ENCODE results near the gene REL.
"Not testable (repeated sequence)": the region's sequence is repeated elsewhere in the genome, so short reads cannot be mapped to it uniquely, and the experiment has no call there.

Gene REL

DNA sequence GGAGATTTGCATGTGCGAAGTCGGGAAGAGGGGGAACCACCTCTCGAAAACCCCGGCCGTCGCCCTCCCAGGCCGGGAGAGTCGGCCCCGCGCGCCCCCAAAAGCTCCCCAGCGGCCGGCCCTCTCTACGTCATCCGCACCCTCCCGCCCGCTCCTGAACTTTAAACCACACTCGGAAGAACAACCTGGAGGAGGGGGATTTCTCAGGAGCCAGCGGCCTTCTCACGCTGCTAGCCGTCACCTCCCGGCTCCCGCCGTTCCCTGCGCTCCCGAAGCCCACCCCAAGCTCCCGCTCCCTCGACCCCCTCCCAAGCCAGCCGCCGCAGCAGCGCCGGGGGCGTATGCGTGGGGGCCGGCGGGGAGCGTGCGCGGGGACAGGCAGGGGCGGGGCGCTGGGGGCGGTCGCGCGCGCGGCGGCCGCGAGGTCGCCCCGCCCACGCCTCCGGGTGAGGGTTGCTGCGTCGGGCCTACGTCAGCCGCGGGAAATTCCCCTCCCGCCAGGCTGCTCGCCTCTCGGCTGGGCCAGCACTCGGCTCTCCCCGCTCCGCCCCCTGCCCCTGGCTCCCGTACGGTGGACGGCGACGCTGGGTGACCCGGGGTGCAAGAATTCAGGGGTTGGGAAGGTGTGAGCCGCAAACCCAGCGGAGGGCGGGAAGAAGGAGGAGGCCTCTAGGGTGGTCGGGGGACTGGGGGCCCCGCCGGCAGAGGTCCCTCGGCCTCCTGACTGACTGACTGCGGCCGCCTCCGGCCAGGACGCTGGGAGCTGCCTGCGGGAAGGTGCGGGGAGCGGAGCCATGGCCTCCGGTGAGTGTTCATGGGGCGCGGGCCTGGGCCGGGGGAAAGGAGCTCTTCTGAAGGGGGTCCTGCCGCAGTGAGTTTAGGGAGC lies at the start of gene REL:
Gene REL, plus strand, starts transcription at position 528 of the 886 bp plus-strand sequence. Its CDS starts 267 bp downstream, at position 795.
- DNase-seq = peak; percentile 87

DNA sequence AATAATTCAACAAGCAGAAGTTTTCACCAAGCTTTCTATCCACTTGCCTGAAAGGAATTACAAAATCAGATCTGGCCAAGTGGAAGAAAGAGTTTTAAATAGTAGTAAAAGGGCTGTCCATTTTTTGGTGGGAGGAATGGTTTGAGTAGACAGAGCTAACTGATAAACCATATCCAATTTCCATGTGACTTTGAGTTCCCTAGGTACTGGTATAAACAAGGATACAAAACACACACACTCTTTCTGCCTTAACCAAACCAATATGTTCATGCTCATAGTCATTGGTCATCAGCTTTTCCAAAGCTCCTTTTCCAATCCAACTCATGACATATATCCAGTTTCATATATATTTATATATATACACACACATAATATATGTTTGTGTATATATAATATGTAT lies 49.5 kb upstream of the REL start:
- no peak for DNase-seq

DNA sequence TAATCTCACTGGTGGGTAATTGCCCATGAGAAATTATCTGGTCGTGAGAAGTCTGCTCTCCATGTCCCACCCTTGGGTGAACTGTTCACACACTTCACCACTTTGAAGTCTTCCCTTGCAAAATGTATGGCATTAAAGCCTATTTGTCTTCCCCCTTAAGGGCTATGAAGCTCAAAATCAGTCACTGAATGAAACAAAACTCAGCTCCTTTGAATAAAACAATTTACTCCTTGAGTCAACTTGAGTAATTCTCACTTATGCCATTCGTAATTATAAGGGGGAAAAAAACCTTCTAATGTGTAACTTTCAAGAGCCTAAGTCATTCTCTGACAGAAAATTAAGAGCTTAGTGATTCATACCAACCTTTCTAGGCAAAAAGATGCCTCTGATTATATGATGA lies 48.8 kb upstream of the REL start:
- DNase-seq = no peak

DNA sequence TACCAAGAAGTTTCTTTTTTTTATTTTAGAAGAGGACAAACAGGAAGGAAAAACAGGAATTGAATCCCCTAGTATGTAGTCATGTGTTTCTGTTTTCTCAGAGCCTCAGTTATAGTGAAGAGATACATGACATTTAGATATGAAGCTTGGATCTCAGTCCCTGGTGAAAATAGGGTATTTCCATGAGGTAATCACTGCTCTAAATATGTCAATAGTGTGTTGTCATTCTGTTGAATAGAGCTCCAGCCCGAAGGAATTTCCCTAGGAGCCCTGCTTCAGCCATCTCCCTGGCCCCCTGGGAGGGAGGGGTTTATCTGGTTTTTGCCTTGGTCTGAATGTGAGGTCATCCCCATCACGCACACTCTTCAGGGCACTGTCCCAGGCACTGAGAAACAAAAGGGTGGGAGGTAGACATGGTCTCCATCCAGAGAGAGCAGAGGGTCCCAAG lies 47.1 kb upstream of the REL start:
- no peak for DNase-seq

DNA sequence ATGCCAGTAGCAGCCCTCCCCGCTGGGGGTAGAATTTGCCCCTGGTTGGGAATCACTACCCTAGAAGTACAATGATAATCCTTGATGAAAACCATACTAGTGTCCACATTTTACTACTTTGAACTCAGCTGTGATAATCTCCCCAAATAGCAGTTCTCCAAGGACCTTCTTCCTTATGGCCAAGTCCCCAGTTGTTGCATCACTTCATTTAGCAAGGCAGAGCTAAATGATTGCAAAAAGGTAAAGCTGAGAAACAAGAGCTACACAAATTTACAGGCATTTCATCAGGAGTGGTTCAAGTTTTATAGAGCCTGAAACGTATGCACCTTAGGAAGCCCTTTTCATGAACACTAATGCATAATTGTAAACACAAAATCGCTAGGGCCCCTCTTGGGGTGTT lies 44.9 kb upstream of the REL start:
- no peak for DNase-seq

DNA sequence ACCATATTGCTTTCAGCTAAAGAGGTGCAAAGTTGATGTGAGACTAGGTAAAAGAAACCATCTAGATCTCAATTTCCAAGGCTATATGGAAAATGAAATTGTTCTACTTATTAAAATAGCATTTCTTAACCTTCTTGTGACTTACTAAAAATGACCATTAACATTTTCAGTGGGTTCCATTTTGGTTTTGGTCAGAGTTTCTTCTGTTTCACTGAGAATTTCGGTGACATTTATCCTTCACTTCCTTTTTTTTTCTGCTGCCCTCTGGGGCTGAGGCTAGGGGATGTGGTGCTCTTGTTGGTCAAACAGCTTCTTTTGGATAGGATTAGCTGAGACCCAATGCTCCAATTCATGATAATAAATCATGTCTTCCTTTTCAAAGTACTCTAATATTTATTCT lies 44.3 kb upstream of the REL start:
- DNase-seq = no peak

DNA sequence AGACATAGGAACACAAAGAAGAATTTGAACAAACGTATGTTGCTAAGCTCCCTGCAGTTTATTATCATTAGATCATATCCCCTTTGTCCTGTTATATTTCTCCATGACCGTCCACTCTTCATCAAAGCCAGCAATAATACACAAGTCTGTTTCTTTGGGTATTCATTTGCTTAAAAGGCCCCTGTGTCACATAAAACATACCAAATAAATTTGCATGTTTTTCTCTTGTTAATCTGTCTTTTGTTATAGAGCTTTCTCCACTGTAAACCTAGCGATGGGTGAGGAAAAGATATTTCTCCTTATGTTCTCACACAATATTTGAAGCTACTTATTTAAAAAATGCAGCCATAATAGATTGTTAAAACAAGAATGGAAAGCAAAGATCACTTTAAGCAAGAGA lies 42.9 kb upstream of the REL start:
- DNase-seq = no peak

DNA sequence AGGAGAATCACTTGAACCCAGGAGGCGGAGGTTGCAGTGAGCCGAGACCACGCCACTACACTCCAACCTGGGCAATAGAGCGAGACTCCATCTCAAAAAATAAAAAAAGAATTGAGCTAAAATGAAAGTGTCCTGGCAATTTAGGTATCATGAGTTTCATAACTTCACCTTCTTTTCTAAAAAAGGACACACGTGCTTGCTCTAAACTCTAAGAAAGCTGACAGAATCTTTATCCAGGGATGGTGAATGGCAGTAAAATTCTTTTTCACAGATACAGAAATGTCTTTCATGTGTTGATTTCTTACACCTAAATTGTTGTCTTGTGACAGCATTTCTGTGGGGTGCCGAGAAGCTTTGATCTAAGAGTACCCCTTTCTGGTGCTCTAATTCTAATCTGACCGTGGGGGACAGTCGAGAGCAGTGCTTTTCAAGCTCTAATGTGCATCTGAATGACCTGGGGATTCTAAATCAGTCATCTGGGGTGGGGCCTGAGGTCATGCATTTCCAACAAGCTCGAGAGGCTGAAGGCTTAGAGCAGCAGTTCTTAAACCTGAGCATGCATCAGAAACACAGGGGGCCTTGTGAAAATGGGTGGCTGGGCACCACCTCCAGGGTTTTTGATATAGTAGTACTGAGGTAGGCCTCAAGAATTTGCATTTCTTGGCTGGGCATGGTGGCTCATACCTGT lies 42.1 kb upstream of the REL start:
- no peak for DNase-seq

DNA sequence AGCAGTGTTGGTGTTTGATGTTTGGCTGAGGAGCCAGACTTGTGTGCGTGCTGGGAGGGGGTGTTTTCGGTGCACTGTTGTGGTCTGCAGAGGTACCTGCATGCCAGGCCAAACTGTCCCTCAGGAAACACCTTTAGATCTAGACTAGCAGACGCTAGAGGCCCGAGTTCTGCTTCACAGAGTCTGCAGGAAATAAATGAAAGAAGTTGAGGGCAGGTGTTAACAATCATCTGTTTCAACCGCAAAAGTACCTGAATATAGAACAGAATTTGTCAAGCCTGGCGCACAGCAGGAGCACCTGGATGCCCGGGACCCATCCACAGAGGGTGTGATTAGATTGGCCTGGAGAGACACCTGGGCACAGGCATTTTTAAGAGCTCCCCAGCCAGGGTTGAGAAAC lies 40.5 kb upstream of the REL start:
- DNase-seq = no peak

DNA sequence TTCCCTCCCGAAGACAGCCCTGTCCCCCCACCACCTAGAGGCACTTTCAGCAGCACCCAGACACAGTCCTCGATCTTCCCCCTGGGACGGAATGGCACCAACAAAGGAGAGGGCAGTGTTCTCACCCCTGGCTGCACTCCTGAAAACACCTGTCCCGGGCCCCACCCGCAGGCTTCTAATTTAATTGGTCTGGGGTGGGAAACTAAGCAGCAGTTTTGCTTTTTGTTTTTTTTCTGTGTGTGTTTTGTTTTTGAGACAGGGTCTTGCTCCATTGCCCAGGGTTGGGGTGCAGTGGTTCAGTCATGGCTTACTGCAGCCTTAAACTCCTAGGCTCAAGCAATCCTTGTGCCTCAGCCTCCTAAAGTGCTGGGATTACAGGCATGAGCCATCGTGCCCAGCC lies 38.4 kb upstream of the REL start:
- DNase-seq = no peak

DNA sequence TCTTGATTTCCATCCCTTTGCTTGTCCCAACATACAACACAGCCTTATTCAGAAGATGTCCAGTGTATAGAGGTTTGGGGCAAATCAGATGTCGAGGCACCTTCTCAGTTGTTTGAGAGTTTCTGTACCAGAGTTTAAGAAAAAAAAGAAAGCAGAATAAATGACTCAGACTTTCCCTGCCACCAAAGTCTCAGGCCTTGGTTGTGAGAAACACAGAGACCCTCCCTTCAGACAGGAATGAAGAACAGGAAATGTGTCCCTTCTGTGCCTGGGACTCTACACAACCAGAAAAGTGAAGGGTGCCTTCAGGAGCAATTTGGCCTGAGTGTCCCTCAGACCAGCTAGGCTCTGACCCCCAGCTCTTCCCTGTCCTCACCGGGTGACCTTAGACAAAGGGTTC lies 37.3 kb upstream of the REL start:
- DNase-seq = no peak

DNA sequence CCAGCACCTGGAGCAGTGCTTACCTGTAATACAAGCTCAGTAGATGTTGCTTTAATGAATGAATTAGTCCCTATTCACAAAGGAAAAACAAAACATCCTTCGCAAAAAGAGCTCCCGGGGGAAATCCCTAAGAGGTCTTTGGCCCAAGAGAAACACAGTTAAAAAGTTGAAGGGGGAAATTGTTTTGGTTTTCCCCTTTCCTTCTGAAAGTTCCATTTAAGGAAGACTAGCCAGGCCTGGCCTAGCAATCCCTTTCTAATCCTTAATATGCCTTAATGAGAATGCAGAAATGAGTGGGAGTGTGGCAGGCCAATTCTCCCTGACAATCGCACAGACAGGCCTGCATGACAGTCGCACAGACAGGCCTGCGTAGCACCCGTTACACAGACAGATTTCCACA lies 33.5 kb upstream of the REL start:
- DNase-seq = no peak

DNA sequence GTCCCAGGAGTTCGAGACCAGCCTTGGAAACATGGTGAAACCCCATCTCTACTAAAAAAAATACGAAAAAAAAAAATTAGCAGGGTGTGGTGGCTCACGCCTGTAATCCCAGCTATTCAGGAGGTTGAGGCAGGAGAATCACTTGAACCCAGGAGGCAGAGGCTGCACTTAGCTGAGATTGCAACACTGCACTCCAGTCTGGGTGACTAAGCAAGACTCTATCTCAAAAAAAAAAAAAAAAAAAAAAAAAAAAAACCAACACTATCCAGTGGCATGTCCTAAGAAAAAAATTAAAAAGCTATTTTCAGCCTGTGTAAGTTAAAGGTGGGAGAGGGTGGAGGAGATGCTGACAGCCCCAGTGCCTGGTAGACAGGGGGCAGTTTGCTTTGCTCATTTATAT lies 32.2 kb upstream of the REL start:
- DNase-seq = no peak

DNA sequence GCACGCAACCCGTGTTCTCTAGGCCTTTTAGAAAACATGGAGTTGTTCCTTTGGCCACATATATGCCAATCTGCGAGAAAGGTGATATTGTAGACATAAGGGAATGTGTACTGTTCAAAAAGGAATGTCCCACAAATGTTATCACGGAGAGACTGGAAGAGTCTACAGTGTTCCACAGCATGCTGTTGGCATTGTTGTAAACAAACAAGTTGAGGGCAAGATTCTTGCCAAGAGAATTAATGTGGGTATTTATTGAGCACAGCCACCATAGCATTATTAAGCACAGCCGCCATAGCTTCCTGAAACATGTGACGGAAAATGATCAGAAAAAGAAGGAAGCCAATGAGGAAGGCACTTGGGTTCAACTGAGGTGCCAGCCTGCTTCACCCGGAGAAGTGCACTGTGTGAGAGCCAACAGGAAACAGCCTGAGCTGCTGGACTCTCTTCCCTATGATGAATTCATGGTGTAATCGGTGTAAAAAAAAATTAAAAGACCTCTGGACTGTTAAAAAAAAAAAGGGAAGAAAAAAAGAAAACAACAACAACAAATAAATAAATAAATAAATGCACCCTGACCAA lies 29.0 kb upstream of the REL start:
- DNase-seq = no peak

DNA sequence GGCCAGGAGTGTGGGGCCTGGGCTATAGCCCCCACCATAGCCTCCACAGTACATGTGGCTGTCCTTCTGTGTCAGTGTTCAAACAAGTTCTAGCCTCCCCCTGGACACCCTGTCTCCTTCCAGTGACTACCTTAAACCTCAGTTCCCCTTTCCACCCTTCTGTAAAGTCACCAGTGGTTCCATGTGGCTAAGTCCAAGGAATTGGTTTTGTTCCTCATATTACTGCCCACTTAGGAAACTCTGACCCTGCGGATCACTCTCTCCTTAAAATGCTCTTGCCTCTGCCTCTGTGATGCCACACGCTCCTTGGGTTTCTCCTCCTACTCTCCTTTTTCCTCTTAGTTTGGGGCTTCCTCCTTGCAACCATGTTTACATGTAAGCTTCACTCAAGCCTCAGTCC lies 27.8 kb upstream of the REL start:
- no peak for DNase-seq

DNA sequence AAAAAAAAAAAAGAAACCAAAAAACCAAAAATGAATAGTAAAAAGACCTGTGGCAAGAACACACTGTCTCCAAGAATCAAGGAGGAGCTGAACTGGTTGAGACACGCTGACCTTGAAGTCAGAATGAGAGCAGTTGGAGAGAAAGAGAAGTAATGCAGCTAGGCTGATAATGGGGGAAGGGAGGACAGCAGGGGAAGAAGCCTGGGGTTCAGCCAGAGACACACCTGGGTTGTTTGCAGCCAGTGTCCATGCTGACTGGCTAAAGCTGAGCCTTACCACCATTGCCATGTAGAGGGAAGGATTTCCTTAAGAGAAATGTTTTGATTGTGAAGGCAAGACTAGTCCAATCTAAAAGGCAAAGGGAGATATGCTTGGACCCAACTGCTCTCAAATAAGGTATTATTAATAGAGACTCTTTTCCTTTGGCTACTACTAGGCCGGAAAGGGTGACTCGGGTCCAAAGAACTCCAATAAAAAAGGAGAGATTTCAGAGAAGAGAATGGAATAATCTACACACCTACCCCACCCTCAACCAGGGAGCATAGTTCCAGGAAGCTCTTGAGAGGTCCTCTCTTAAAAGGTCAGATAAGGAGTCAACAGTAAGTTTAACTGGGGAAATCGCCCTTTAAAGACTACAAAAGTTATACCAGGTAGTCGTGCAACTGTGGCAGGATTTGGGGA lies 25.2 kb upstream of the REL start:
- DNase-seq = no peak

DNA sequence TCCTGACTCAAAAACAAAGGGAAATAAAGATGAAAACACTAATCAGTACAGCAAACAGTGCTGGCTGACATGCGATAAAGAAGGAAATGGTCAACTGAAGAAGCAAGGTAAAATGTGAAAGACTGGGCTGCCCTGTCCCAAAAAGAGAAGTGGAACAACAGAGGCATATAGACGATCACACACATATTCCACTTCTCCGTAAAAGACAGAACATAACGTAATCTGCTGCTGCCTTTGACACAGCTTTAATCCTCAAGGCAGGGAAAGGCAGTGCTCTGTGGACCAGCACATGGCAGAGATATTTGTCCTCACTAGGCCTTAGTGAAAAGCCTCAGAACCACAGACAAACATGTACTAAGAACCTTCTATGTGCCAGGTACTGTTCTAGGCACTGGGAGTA lies 24.3 kb upstream of the REL start:
- DNase-seq = no peak

DNA sequence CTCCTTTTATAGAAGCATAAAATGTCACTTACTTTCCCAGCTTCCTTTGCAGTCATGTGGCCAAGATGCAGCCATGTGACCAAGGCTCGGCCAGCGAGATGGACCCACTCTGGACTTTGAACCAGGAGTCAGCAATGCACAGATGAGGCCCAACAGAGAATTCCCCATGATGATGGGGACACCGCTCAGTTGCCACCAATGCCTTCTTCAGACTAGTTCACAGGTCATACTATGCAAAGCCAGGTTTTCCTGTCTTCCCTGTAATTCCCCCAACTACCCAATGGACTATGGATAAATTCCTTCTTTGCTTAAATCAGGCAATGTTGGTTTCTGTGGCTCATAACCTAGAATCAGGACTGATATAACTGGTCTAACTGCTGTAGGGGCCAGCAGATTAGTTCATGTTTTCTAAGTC lies 22.5 kb upstream of the REL start:
- DNase-seq = no peak

DNA sequence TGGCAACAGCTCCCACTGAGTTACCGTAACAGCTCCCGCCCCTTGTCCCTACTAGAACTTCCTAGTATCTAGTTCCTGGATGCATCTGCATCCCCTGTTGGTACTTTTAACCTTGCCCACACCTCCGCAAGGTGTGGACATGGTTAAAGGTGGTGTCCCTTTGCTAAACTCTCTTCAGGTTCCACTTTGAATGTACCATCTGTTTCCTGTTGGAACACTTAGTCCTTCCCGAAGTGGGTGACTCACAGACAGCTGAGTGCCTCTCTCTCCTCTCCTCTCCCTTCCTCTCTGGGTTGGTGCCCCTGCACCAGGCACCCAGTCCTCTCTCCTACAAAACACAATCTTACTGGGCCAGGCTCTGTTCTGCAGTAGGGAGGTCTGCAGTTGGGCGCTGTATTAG lies 19.6 kb upstream of the REL start:
- peak; percentile 11 for DNase-seq

DNA sequence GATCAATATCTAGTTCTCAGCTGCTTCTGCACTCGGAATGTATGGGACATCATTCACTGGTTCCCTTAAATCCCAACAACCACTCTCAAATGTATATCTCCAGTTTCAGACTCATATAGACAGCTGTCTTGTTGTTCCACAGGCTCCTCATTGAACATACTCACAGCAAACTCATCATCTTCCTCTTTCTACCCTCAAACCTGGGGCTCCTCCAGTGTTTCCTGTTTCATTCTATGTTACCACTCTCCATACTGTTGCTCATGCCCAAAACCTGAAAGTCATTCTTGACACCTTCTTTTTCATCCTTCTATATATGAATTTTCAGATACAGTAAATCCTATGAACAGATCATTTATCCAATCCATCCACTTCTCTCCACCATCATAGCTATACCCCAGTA lies 18.7 kb upstream of the REL start:
- no peak for DNase-seq

DNA sequence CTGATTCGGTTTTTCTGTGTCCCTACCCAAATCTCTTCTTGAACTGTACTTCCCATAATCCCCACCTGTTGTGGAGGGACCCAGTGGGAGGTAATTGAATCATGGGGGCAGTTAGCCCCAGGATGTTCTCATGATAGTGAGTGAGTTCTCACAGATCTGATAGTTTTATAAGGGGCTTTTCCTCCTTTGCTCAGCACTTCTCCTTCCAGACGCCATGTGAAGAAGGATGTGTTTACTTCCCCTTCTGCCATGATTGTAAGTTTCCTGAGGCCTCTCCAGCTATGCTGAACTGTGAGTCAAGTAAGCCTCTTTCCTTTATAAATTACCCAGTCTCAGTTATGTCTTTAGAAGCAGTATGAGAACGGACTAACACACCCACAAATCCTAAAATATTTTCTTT lies 16.0 kb upstream of the REL start:
- DNase-seq = not testable (repeated sequence)

DNA sequence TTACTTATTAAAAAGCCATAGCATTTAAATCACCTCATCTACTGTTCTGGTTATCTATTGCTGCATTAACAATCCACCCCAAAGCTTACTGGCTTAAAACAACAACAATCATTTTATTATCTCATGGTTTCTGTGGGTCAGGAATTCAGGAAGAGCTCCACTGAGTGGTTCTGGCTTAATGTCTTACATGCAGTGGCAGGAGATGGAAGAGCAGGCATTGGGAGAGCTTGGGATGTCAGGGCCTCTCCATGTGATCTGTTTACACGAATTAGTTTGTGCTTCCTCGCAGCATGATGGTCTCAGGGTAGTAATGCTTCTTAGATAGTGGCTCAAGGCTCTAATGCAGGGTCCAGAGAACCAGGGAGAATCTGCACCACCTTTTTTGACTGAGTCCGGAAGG lies 14.4 kb upstream of the REL start:
- DNase-seq = no peak

DNA sequence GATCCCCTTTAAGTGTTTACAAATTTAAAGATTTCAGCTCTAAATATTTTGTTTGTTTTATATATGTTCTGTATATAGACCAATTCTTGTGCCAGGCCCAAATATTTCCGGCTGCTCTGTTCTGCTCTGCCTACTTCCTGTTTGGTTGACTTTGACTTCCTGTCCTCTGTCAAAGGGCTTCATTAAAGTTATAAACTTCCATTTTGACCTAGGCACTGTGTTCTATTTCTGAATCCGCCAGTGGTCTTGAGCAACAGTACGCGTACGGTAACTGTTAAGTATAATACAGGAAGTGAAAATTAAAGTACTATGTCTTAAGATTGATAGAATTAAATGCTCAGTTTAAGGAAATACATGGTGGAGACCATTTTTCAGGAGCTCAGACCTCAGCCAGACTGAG lies 13.5 kb upstream of the REL start:
- no peak for DNase-seq
